Measurements from ENCODE around the gene EIF2S2. TPM values are rescaled to one million over a fixed set of nuclear protein-coding genes. Genes with fewer than 3 reads are reported as not detected.

The EIF2S2 gene
- total RNA-seq, 2 experiments from 2014 or later: 106 to 108 TPM

- no peak overlapping the region for H3K27ac Mint-ChIP-seq
- DNase-seq: no peak
- POLR2A ChIA-PET: no interaction called here
These were observed 45.5 kb downstream of the EIF2S2 start for GRCh38 chr20:34066476-34067090.

GRCh38 chr20:34065260-34065659, 46.8 kb downstream of the EIF2S2 start:
- POLR2A ChIA-PET: no interaction called here
- Mint-ChIP-seq H3K27ac (no peak overlapping the region), H3K27me3 (no peaks in the 10 kb centered on the region), H3K9me3 (no peaks in the 10 kb centered on the region), H3K4me1 (peaks cover 25% of the 10 kb centered on the region), H3K4me3 (no peak overlapping the region), H3K36me3 (ENCODE audit: low read depth) (peaks cover 8% of the 10 kb centered on the region)
- CTCF ChIA-PET: interaction anchor here (1.3 kb wide), 1 partner anchor 150 kb away, joined by 3 read pairs; no protein-coding TSS in a partner anchor
- no peak for DNase-seq

More at GRCh38 chr20:34066476-34067090, 45.5 kb downstream of the EIF2S2 start:
- Mint-ChIP-seq H3K9me3 (no peaks in the 10 kb centered on the region), H3K36me3 (ENCODE audit: low read depth) (peaks cover 13% of the 10 kb centered on the region), H3K4me1 (peaks cover 23% of the 10 kb centered on the region), H3K27me3 (no peaks in the 10 kb centered on the region), H3K4me3 (no peak overlapping the region)
- CTCF ChIA-PET: interaction anchor here (1.0 kb wide), 1 partner anchor 152 kb away, joined by 3 read pairs; no protein-coding TSS in a partner anchor

GRCh38 chr20:34064286-34064685, 47.8 kb downstream of the EIF2S2 start:
- Mint-ChIP-seq H3K9me3 (no peaks in the 10 kb centered on the region), H3K4me3 (no peak overlapping the region), H3K4me1 (peaks cover 21% of the 10 kb centered on the region), H3K36me3 (ENCODE audit: low read depth) (peaks cover 8% of the 10 kb centered on the region), H3K27me3 (no peaks in the 10 kb centered on the region), H3K27ac (no peak overlapping the region)
- POLR2A ChIA-PET: no interaction called here
- no peak for DNase-seq
- CTCF ChIA-PET: interaction anchor here (1.3 kb wide), 1 partner anchor 149 kb away, joined by 3 read pairs; no protein-coding TSS in a partner anchor

GRCh38 chr20:34062570-34063482, 49.2 kb downstream of the EIF2S2 start:
- Mint-ChIP-seq H3K36me3 (ENCODE audit: low read depth) (peaks cover 8% of the 10 kb centered on the region), H3K9me3 (no peaks in the 10 kb centered on the region), H3K27me3 (no peaks in the 10 kb centered on the region), H3K4me3 (no peak overlapping the region), H3K27ac (no peak overlapping the region), H3K4me1 (peaks cover 21% of the 10 kb centered on the region)
- no peak for DNase-seq
- CTCF ChIA-PET: interaction anchor here (1.1 kb wide), 1 partner anchor 12 kb away, joined by 3 read pairs; no protein-coding TSS in a partner anchor
- POLR2A ChIA-PET: no interaction called here

- Mint-ChIP-seq H3K27ac (no peak overlapping the region), H3K9me3 (no peaks in the 10 kb centered on the region), H3K4me1 (peaks cover 19% of the 10 kb centered on the region), H3K27me3 (no peaks in the 10 kb centered on the region), H3K4me3 (no peak overlapping the region), H3K36me3 (ENCODE audit: low read depth) (peaks cover 8% of the 10 kb centered on the region)
- DNase-seq: no peak
- ChIA-PET POLR2A (interaction anchor here (1.2 kb wide), 1 partner anchor 8 kb away, joined by 3 read pairs; no protein-coding TSS in a partner anchor), CTCF (no interaction called here)
These were observed 50.3 kb downstream of the EIF2S2 start for GRCh38 chr20:34061695-34062094.

GRCh38 chr20:34060970-34061369, 51.1 kb downstream of the EIF2S2 start:
- Mint-ChIP-seq H3K4me3 (no peak overlapping the region), H3K9me3 (no peaks in the 10 kb centered on the region), H3K36me3 (ENCODE audit: low read depth) (peaks cover 8% of the 10 kb centered on the region), H3K27me3 (no peaks in the 10 kb centered on the region), H3K27ac (no peak overlapping the region), H3K4me1 (peaks cover 19% of the 10 kb centered on the region)
- DNase-seq: no peak
- ChIA-PET CTCF (interaction anchor here (2.6 kb wide), 1 partner anchor 8 kb away, joined by 11 read pairs; no protein-coding TSS in a partner anchor), POLR2A (interaction anchor here (1.2 kb wide), 1 partner anchor 9 kb away, joined by 3 read pairs; no protein-coding TSS in a partner anchor)

- POLR2A ChIA-PET: no interaction called here
- H3K27ac Mint-ChIP-seq: no peak overlapping the region
These were observed 53.2 kb downstream of the EIF2S2 start for GRCh38 chr20:34058831-34059230.

GRCh38 chr20:34055290-34055689, 56.8 kb downstream of the EIF2S2 start:
- DNase-seq: no peak
- CTCF ChIA-PET: no interaction called here
- H3K27me3 Mint-ChIP-seq: no peaks in the 10 kb centered on the region
- H3K9me3 Mint-ChIP-seq: no peaks in the 10 kb centered on the region
- H3K36me3 Mint-ChIP-seq (ENCODE audit: low read depth): no peaks in the 10 kb centered on the region
- H3K27ac Mint-ChIP-seq: no peak overlapping the region
- POLR2A ChIA-PET: no interaction called here
- no peak overlapping the region for H3K4me3 Mint-ChIP-seq
- peaks cover 26% of the 10 kb centered on the region for H3K4me1 Mint-ChIP-seq

More at GRCh38 chr20:34058831-34059230, 53.2 kb downstream of the EIF2S2 start:
- CTCF ChIA-PET: interaction anchor here (2.6 kb wide), 1 partner anchor 10 kb away, joined by 11 read pairs; no protein-coding TSS in a partner anchor
- Mint-ChIP-seq H3K4me3 (no peak overlapping the region), H3K36me3 (ENCODE audit: low read depth) (no peaks in the 10 kb centered on the region), H3K4me1 (peaks cover 31% of the 10 kb centered on the region), H3K9me3 (no peaks in the 10 kb centered on the region), H3K27me3 (no peaks in the 10 kb centered on the region)
- no peak for DNase-seq

- Mint-ChIP-seq H3K27me3 (no peaks in the 10 kb centered on the region), H3K4me1 (peaks cover 21% of the 10 kb centered on the region), H3K36me3 (ENCODE audit: low read depth) (peaks cover 2% of the 10 kb centered on the region), H3K27ac (no peak overlapping the region), H3K9me3 (no peaks in the 10 kb centered on the region), H3K4me3 (no peak overlapping the region)
- DNase-seq: no peak
- ChIA-PET CTCF (no interaction called here), POLR2A (no interaction called here)
These were observed 59.6 kb downstream of the EIF2S2 start for GRCh38 chr20:34052414-34052813.

GRCh38 chr20:34049897-34050695, 61.9 kb downstream of the EIF2S2 start:
- H3K4me3 Mint-ChIP-seq: no peak overlapping the region
- H3K27me3 Mint-ChIP-seq: no peaks in the 10 kb centered on the region
- H3K36me3 Mint-ChIP-seq (ENCODE audit: low read depth): peaks cover 10% of the 10 kb centered on the region
- ChIA-PET POLR2A (no interaction called here), CTCF (interaction anchor here (0.8 to 1.1 kb wide), 3 partner anchors 12 to 29 kb away, joined by 3 read pairs; no protein-coding TSS in a partner anchor)
- H3K27ac Mint-ChIP-seq: no peak overlapping the region
- no peak for DNase-seq
- no peaks in the 10 kb centered on the region for H3K9me3 Mint-ChIP-seq
- peaks cover 17% of the 10 kb centered on the region for H3K4me1 Mint-ChIP-seq

- Mint-ChIP-seq H3K9me3 (no peaks in the 10 kb centered on the region), H3K27me3 (no peaks in the 10 kb centered on the region), H3K36me3 (ENCODE audit: low read depth) (peaks cover 10% of the 10 kb centered on the region), H3K27ac (no peak overlapping the region), H3K4me3 (no peak overlapping the region), H3K4me1 (peaks cover 13% of the 10 kb centered on the region)
- CTCF ChIA-PET: interaction anchor here (0.8 kb wide), 1 partner anchor 30 kb away, joined by 3 read pairs; no protein-coding TSS in a partner anchor
- no peak for DNase-seq
- POLR2A ChIA-PET: no interaction called here
These were observed 62.7 kb downstream of the EIF2S2 start for GRCh38 chr20:34049389-34049788.

- H3K27ac Mint-ChIP-seq: no peak overlapping the region
- no peak for DNase-seq
- H3K9me3 Mint-ChIP-seq: no peaks in the 10 kb centered on the region
- peaks cover 9% of the 10 kb centered on the region for H3K4me1 Mint-ChIP-seq
- no peak overlapping the region for H3K4me3 Mint-ChIP-seq
- POLR2A ChIA-PET: no interaction called here
- no peaks in the 10 kb centered on the region for H3K27me3 Mint-ChIP-seq
- peaks cover 14% of the 10 kb centered on the region for H3K36me3 Mint-ChIP-seq (ENCODE audit: low read depth)
- CTCF ChIA-PET: no interaction called here
These were observed 64.1 kb downstream of the EIF2S2 start for GRCh38 chr20:34047917-34048316.
